ENCODE results near the gene PRTN3.

- TF ChIP-seq, protein P1, sequence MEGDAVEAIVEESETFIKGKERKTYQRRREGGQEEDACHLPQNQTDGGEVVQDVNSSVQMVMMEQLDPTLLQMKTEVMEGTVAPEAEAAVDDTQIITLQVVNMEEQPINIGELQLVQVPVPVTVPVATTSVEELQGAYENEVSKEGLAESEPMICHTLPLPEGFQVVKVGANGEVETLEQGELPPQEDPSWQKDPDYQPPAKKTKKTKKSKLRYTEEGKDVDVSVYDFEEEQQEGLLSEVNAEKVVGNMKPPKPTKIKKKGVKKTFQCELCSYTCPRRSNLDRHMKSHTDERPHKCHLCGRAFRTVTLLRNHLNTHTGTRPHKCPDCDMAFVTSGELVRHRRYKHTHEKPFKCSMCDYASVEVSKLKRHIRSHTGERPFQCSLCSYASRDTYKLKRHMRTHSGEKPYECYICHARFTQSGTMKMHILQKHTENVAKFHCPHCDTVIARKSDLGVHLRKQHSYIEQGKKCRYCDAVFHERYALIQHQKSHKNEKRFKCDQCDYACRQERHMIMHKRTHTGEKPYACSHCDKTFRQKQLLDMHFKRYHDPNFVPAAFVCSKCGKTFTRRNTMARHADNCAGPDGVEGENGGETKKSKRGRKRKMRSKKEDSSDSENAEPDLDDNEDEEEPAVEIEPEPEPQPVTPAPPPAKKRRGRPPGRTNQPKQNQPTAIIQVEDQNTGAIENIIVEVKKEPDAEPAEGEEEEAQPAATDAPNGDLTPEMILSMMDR (optimal IDR thresholded peaks at IDR 0.05 in 1 of 3, IDR thresholded peaks at IDR 0.05 in 1 of 3, conservative IDR thresholded peaks at IDR 0.05 in 1 of 3; ENCODE audit: extremely low read depth in 1 of 3, insufficient read depth in 2 of 3, low read length in 3 of 3) = no peak
- TF ChIP-seq EZH2 (IDR thresholded peaks at IDR 0.05; ENCODE audit: low read length) = no peak
Measured at GRCh38 chr19:824885-825284, 15.9 kb upstream of the PRTN3 start.
